Chondrocyte (in vitro differentiated cells): ENCODE measurements around the gene TMEM144. TPM values are rescaled to one million over a fixed set of nuclear protein-coding genes. Genes with fewer than 3 reads are reported as not detected.
A peak's percentile ranks its signal among the peaks of the same experiment; 100 is the strongest.

Experiments used
- DNase-seq: peaks from one replicate; pipeline ENCODE4 v3.0.0; 2021; ENCODE audit warnings: mixed read lengths, low spot score
- H3K27ac Mint-ChIP-seq: one replicate; pipeline ENCODE4 v1.8.0; 2021; ENCODE audit warnings: mild to moderate bottlenecking, moderate library complexity, mixed read lengths; ENCODE audit not compliant: unreplicated experiment
- H3K27me3 Mint-ChIP-seq: 2 replicates; pipeline ENCODE4 v1.8.0; 2021; ENCODE audit warnings: low read depth, mixed read lengths
- H3K36me3 Mint-ChIP-seq: 2 replicates; pipeline ENCODE4 v1.8.0; 2021; ENCODE audit warnings: low read depth, mixed read lengths
- H3K4me1 Mint-ChIP-seq: 2 replicates; pipeline ENCODE4 v1.8.0; 2021; ENCODE audit warnings: low read depth, mild to moderate bottlenecking, mixed read lengths
- H3K4me3 Mint-ChIP-seq: one replicate; pipeline ENCODE4 v1.8.0; 2021; ENCODE audit warnings: mild to moderate bottlenecking, moderate library complexity, mixed read lengths; ENCODE audit not compliant: unreplicated experiment
- H3K9me3 Mint-ChIP-seq: 2 replicates; pipeline ENCODE4 v1.8.0; 2021; ENCODE audit warnings: low read depth, mixed read lengths
- total RNA-seq: library from RNA; stranded (reverse); gene quantifications from 3 replicates; pipeline ENCODE4 v1.2.1, GENCODE V29; 2021
- TF ChIP-seq, protein P1 (sequence below): fragments of 200-600 bp; sonication (generic); IDR thresholded peaks from 2 replicates; pipeline ENCODE4 v1.5.0; 2021; ENCODE audit warnings: antibody characterized with exemption, mild to moderate bottlenecking, moderate library complexity

TMEM144 gene
- total RNA-seq, 1 donor from 2014 or later, result 2.6 TPM

DNA sequence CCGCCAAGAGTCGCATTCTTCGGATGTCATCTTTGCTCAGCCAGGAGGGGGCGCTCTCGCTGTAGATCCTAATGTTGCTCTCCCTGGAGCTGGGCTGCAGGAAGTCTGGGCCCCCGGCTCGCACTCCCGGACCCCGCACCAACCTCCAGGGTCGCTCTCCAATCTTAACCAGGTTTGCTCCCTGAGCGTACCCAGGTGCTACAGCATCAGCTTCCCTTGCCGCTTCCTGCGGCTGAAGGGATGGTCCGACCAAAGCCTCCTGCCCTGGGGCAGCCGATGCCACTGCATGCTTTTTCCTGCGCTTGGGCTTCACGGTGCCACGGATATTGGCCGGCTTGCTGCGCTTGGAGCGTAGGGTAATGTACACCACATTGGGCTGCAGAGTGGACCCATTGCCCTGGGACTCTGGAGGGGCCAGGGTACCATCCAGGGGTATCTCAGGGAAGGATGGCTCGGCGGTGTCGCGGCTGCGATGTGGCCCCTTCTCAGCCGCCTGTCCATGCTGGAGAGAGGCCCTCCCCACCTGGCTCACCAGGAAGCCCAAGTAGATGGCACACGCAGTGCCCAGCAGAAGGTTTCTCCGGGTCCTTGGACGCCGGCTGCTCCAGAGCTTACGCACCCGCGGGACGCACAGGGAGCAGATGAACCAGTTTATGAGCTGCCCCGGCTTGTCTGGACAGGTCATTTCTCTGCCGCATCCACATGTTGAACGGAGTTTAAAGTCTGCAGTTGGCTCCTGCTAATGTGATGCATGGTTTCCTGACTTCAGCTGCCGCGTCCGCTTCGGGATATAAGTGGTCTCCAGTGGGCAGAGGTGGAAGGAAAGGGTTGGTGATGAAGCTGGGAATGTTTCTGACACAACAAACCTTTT is 39.4 kb upstream of the TMEM144 start:
- peak; percentile 79 for DNase-seq
- Mint-ChIP-seq H3K4me1 (peaks cover 65% of the 10 kb centered on the region), H3K4me3 (peak overlapping the region; percentile 82), H3K27ac (peak overlapping the region; percentile 68), H3K27me3 (no peaks in the 10 kb centered on the region), H3K36me3 (no peaks in the 10 kb centered on the region), H3K9me3 (no peaks in the 10 kb centered on the region)
- TF ChIP-seq, protein P1, sequence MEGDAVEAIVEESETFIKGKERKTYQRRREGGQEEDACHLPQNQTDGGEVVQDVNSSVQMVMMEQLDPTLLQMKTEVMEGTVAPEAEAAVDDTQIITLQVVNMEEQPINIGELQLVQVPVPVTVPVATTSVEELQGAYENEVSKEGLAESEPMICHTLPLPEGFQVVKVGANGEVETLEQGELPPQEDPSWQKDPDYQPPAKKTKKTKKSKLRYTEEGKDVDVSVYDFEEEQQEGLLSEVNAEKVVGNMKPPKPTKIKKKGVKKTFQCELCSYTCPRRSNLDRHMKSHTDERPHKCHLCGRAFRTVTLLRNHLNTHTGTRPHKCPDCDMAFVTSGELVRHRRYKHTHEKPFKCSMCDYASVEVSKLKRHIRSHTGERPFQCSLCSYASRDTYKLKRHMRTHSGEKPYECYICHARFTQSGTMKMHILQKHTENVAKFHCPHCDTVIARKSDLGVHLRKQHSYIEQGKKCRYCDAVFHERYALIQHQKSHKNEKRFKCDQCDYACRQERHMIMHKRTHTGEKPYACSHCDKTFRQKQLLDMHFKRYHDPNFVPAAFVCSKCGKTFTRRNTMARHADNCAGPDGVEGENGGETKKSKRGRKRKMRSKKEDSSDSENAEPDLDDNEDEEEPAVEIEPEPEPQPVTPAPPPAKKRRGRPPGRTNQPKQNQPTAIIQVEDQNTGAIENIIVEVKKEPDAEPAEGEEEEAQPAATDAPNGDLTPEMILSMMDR, result peak; percentile 67

DNA sequence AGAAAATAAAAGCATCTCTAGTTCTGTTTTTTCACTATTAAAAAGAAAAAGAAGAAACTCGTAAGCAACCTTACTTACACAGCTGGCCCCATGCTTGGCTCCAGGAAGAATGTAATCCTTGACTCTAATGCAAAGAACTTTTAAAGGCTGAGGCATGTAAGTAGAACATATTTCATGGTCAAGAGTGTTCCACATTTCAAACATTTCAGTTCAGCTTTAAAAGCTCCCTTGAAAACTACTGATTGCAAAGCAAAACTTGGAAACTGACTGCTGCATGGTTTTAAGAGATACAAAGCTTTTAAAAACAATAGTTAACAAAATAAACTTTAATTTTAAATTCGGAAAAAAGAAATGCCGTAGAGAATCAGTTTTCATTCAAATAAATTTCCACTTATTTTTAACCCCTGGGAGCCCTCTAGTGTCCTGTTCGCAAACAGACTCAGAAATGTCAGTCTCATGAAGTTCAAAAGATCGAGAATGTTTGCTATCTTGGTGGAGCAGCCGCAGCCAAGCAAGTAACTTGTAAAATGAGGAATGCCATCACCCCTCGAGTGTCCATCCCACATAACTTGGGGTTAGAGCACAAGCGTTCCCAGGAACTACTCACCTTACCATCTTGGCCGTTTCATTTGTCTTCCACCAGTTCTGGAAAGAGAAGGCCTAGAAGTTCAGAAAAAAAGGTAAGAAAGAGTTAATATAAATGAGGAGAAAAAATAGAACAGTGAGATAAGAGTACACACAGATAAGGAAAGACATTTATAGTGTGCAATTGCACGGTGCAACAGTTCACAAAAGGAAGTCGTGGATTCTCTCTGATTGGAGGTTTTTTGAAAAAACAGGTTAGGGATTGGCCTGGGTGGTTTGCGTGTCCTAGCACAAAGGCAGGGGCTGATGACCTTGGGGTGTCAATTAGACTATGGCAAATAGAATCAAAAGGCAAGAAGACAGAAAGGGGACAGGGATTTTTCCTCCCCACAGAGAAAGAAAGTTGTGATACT is 37.7 kb upstream of the TMEM144 start, which contains the start of gene GASK1B:
Gene GASK1B, minus strand, starts transcription at position 765 of the 998 bp plus-strand sequence. CDS start 1,650 bp downstream, outside the sequence.
- no peaks in the 10 kb centered on the region for H3K9me3 Mint-ChIP-seq
- H3K4me3 Mint-ChIP-seq, result peak within 1 kb of the TSS; percentile 82
- no peak for DNase-seq
- H3K36me3 Mint-ChIP-seq, result no peaks in the 10 kb centered on the region
- H3K27me3 Mint-ChIP-seq, result no peaks in the 10 kb centered on the region
- peaks cover 56% of the 10 kb centered on the region for H3K4me1 Mint-ChIP-seq
- peak within 1 kb of the TSS; percentile 87 for H3K27ac Mint-ChIP-seq
- TF ChIP-seq, protein P1, result peak; percentile 99

DNA sequence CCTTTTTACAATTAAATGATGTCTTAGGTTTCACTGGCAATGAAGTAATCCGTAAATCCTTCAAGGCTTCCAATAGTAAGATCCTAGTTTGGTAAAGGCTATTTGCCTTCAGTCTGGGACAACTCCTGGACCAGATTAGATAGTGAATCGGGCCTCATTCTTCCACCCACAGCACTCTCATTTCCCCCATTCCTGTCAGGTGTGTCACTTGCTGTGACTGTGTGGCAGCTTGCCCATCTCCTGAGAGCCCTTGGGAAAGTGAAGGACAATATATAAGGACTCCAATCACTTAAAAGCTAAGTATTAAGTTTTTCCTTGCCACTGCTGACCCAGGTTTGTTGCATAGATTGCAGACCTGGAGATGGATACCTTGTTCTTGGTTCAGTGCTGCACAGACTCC is 34.2 kb upstream of the TMEM144 start:
- DNase-seq, result no peak
- peaks cover 44% of the 10 kb centered on the region for H3K4me1 Mint-ChIP-seq
- no peaks in the 10 kb centered on the region for H3K9me3 Mint-ChIP-seq
- no peaks in the 10 kb centered on the region for H3K27me3 Mint-ChIP-seq
- H3K27ac Mint-ChIP-seq, result no peak overlapping the region
- TF ChIP-seq, protein P1, result no peak
- no peak overlapping the region for H3K4me3 Mint-ChIP-seq
- no peaks in the 10 kb centered on the region for H3K36me3 Mint-ChIP-seq

DNA sequence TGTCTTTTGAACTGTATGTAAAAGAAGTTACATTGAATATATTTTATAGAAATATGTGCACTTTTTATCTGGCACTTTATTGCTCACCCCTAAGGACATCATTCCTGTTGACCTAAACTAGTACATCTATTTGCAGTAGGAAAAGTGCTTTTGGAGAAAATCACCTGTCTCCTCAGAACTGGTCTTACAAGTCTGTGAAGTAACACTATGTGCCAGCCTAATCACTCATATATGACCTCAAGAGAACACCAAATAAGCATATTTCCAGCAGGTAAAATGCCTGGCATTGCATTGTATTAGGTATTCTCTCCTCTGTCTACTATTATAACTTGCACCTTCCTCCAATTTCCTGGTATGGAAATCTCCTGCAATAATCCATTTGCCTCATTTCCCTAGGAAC is 33.5 kb upstream of the TMEM144 start:
- Mint-ChIP-seq H3K36me3 (no peaks in the 10 kb centered on the region), H3K9me3 (no peaks in the 10 kb centered on the region), H3K27ac (no peak overlapping the region), H3K4me1 (peaks cover 43% of the 10 kb centered on the region), H3K4me3 (no peak overlapping the region), H3K27me3 (no peaks in the 10 kb centered on the region)
- TF ChIP-seq, protein P1, result no peak
- DNase-seq, result no peak

DNA sequence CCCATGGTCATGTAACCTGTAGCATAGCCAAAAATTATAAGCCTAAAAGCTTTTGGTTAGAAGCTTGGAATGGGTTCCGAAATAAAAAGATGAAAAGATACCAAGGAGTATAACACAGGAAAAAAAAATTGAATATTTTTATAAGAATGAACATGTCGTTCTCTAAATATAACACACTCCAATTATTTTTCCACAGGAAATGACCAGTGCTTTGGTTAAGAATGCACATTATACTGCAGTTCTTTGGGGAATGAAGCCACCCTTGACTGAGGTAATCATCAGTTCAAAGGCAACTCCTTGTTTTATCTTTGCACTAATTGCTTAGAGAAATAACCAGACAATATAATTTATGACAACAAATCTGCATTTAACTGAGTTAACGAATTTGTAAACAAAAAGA is 30.8 kb upstream of the TMEM144 start:
- H3K9me3 Mint-ChIP-seq, result no peaks in the 10 kb centered on the region
- TF ChIP-seq, protein P1, result no peak
- no peak overlapping the region for H3K4me3 Mint-ChIP-seq
- H3K36me3 Mint-ChIP-seq, result no peaks in the 10 kb centered on the region
- no peak for DNase-seq
- peaks cover 38% of the 10 kb centered on the region for H3K4me1 Mint-ChIP-seq
- peak overlapping the region; percentile 84 for H3K27ac Mint-ChIP-seq
- H3K27me3 Mint-ChIP-seq, result no peaks in the 10 kb centered on the region
